Heart left ventricle (tissue), 16 donors: Measurements from ENCODE around the gene TJAP1. TPM values are rescaled to one million over a fixed set of nuclear protein-coding genes. Genes with fewer than 3 reads are reported as not detected.

Experiments used
- ATAC-seq, 4 donors: fragments of 200-7000 bp; cut with Tn5 transposase; one replicate each; pipeline ENCODE4 v1.9.1; 2020 to 2022; ENCODE audit warnings: moderate library complexity in 4 of 4, mild to moderate bottlenecking in 3 of 4, moderate number of reproducible peaks in 1 of 4
- DNase-seq, 5 donors: peaks; one replicate each; pipeline ENCODE4 v3.0.0-alpha.2; 2020
- H3K27ac ChIP-seq, 12 donors: fragments of 200-600 bp; sonication (generic) in 4 of 12; one replicate each; pipeline versions ENCODE4 v1.5.0 to v1.8.0; 2016 to 2022; ENCODE audit warnings: mild to moderate bottlenecking in 2 of 12
- H3K27me3 ChIP-seq, 9 donors: fragments of 200-600 bp; sonication (generic) in 2 of 9; one replicate each; pipeline versions ENCODE4 v1.5.1 to v1.8.0; 2016 to 2022; ENCODE audit warnings: mild to moderate bottlenecking in 3 of 9
- H3K36me3 ChIP-seq, 9 donors: fragments of 200-600 bp; sonication (generic) in 2 of 9; one replicate each; pipeline versions ENCODE4 v1.5.0 to v1.8.0; 2018 to 2022; ENCODE audit warnings: mild to moderate bottlenecking in 2 of 9
- H3K4me1 ChIP-seq, 12 donors: fragments of 200-600 bp; sonication (generic) in 4 of 12; one replicate each; pipeline versions ENCODE4 v1.5.0 to v1.8.0; 2016 to 2022; ENCODE audit warnings: mild to moderate bottlenecking in 3 of 12
- H3K4me3 ChIP-seq, 12 donors: fragments of 200-600 bp; sonication (generic) in 4 of 12; one replicate each; pipeline versions ENCODE4 v1.5.0 to v1.8.0; 2017 to 2022; ENCODE audit warnings: mild to moderate bottlenecking in 9 of 12, moderate library complexity in 4 of 12
- H3K9me3 ChIP-seq, 12 donors: fragments of 200-600 bp; sonication (generic) in 4 of 12; one replicate each; pipeline versions ENCODE4 v1.5.0 to v1.8.0; 2016 to 2022; ENCODE audit warnings: mild to moderate bottlenecking in 1 of 12
- POLR2A ChIP-seq, 2 donors: fragments of 450-650 bp; IDR thresholded peaks; one replicate each; pipeline ENCODE4 v1.6.1; 2017; ENCODE audit warnings: antibody characterized with exemption in 2 of 2, mild to moderate bottlenecking in 2 of 2, moderate library complexity in 2 of 2
- WGBS, 4 donors: extraction: QIAGEN DNeasy Blood & Tissue Kit in 2 of 4; methylation state at CpG; one replicate each; pipeline versions ENCODE4 v1.1.5 to v1.1.7; 2013 to 2018; 5-methylcytosine and 5-hydroxymethylcytosine counted together
- intact Hi-C, 10 donors: fragments of 100-400 bp; cut with DNase I; formaldehyde crosslinking; loops; one replicate each; pipeline versions ENCODE4 v1.11.1 to v1.14.2; 2022
- polyA plus RNA-seq, 2 donors: library from polyadenylated mRNA; stranded (reverse); fragments of 200-250 nt; gene quantifications; one replicate each; pipeline ENCODE4 v1.2.3, GENCODE V29; 2013
- total RNA-seq, 9 donors: library from RNA; depleted of rRNA in 2 of 9; stranded (reverse); fragments of >200 nt in 2 of 9; fragmentation: NEBNext Ultra II Directional in 3 of 9; extraction: Animal tissue kit (Norgen Biotek cat#: 25700) in 3 of 9; gene quantifications; one replicate each; pipeline versions ENCODE4 v1.1.0 to v1.2.4, GENCODE V29; 2016 to 2023
- TF ChIP-seq, protein P1 (sequence below), 12 donors: fragments of 200-600 bp; sonication (generic) in 4 of 12; IDR thresholded peaks; one replicate each; pipeline versions ENCODE4 v1.5.0 to v1.8.0; 2018 to 2022; ENCODE audit warnings: antibody characterized with exemption in 12 of 12, mild to moderate bottlenecking in 5 of 12
- donor health status: ischemic (EF 13 %, LVEDD 7.1; RV severe dilation, severe dysfunction).
- donor health status: healthy with polysubstance abuse.
- donor health status: DM: no; HTN: yes; CAD: no.
- donor health status: DM: no; HTN: no; CAD: no.
- donor health status: ischemic (EF 25% LVEDD 6.9; RV normal size, moderate dysfunction).
- donor health status: ischemic (EF 25% LVEDD 5.7; RV mildly dilated, moderate dysfunction).
- donor health status: healthy.
- donor health status: DM: yes; HTN: yes; CAD: no.
- donor health status: ischemic (EF 35%, LVEDD 5.7; RV mildly dilated, moderate dysfunction).
- donor health status: nonischemic (EF 11% LVEDD 7.7; RV severe dilation, severe dysfunction).
- donor health status: DM: yes; HTN: yes; CAD: no.
- donor health status: PGD.
- donor health status: ischemic (EF 29% LVEDD 5.4; RV normal size, mild dysfunction).
- donor health status: nonischemic (EF 23%, LVEDD 6.1; RV moderate dilation, normal function).

TJAP1 gene
- total and polyA plus RNA-seq, 11 donors, result 16.5 to 34.5 (median 18.7) TPM

DNA sequence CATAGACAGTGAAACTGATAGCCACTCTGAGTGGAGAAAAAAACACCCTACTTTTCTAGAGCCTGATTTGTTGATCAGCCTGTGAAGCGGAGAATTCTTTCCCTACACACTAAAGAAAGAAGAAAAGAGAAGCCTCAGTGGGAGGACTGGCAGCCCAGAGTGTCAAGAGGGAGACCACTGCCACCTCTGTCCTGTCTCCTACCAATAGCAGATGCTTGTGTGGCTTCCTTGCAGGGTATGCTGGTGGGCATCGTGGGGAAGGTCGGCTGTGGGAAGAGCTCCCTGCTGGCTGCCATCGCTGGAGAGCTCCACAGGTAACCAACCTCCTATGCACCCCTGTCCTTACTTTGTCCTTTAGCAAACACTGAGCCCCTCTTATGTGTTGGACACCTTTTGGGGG, 39.7 kb upstream of the TJAP1 start:
- intact Hi-C loops, result no loop called here
- H3K9me3 ChIP-seq, result no peaks in the 10 kb centered on the region
- H3K27me3 ChIP-seq, result no peaks in the 10 kb centered on the region
- WGBS, 4 donors, result 61 to 70% (median 65%) methylated on average over 3 to 4 of the region's 4 CpGs
- DNase-seq (no peak), ATAC-seq (no peak)
- H3K4me3 ChIP-seq, result no peak overlapping the region
- no peak for TF ChIP-seq POLR2A (IDR thresholded peaks at IDR 0.05)
- TF ChIP-seq, protein P1, sequence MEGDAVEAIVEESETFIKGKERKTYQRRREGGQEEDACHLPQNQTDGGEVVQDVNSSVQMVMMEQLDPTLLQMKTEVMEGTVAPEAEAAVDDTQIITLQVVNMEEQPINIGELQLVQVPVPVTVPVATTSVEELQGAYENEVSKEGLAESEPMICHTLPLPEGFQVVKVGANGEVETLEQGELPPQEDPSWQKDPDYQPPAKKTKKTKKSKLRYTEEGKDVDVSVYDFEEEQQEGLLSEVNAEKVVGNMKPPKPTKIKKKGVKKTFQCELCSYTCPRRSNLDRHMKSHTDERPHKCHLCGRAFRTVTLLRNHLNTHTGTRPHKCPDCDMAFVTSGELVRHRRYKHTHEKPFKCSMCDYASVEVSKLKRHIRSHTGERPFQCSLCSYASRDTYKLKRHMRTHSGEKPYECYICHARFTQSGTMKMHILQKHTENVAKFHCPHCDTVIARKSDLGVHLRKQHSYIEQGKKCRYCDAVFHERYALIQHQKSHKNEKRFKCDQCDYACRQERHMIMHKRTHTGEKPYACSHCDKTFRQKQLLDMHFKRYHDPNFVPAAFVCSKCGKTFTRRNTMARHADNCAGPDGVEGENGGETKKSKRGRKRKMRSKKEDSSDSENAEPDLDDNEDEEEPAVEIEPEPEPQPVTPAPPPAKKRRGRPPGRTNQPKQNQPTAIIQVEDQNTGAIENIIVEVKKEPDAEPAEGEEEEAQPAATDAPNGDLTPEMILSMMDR (IDR thresholded peaks at IDR 0.05), result no peak
- peaks cover 0 to 77% (median 41%) of the 10 kb centered on the region in 9 donors for H3K36me3 ChIP-seq
- H3K4me1 ChIP-seq, result peaks cover 0 to 35% (median 17%) of the 10 kb centered on the region in 12 donors
- H3K27ac ChIP-seq, result peak overlapping the region in 1 of 12 donors; percentile 63

DNA sequence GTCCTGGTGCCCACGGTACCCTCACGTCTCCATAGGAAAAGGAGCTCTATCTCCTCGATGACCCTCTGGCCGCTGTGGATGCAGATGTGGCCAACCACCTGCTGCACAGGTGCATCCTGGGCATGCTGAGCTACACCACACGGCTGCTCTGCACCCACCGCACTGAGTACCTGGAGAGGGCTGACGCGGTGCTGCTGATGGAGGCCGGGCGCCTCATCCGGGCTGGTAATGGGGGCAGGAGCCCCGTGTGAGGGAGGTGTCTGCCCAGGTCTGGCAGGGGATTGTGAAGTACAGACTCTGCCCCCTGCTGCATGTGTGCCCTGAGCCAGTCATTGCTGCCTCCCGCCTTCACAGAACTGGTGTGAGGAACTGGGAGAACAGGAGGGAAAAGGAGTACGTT, 34.4 kb upstream of the TJAP1 start:
- no peaks in the 10 kb centered on the region for H3K9me3 ChIP-seq
- ATAC-seq, result no peak
- no peak overlapping the region for H3K4me3 ChIP-seq
- WGBS, 4 donors, result 91 to 94% (median 93%) methylated on average over 13 to 14 of the region's 14 CpGs
- TF ChIP-seq, protein P1 (IDR thresholded peaks at IDR 0.05), result no peak
- TF ChIP-seq POLR2A (IDR thresholded peaks at IDR 0.05), result no peak
- H3K27ac ChIP-seq, result no peak overlapping the region
- intact Hi-C loops, result loop anchor here in 1 of 10 donors (10.0 kb wide), 1 partner anchor 58 kb away; no protein-coding TSS in a partner anchor
- no peak for DNase-seq
- no peaks in the 10 kb centered on the region for H3K27me3 ChIP-seq
- H3K36me3 ChIP-seq, result peaks cover 0 to 98% (median 84%) of the 10 kb centered on the region in 9 donors
- H3K4me1 ChIP-seq, result no peaks in the 10 kb centered on the region

DNA sequence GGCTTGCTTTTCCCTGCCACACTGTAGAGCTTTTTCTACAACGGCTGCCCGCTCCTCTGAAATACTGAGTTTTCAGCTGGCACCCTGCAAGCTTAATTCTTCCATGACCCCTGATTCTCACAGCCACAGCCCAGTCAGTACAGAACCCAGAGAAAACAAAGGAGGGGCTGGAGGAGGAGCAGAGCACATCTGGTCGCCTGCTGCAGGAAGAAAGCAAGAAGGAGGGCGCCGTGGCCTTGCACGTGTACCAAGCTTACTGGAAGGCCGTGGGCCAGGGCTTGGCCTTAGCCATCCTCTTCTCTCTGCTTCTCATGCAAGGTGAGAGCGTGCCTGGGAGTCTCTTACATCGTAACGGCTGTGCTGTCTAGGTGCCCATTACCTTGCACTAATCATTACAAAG, 33.3 kb upstream of the TJAP1 start:
- H3K4me3 ChIP-seq, result no peak overlapping the region
- H3K27ac ChIP-seq, result no peak overlapping the region
- intact Hi-C loops, result loop anchor here in 1 of 10 donors (10.0 kb wide), 1 partner anchor 59 kb away; no protein-coding TSS in a partner anchor
- 88 to 90% (median 89%) methylated on average over 7 to 10 of the region's 10 CpGs for WGBS, 4 donors
- H3K27me3 ChIP-seq, result no peaks in the 10 kb centered on the region
- peaks cover 0 to under 1% (median 0%) of the 10 kb centered on the region in 12 donors for H3K4me1 ChIP-seq
- peaks cover 0 to 98% (median 86%) of the 10 kb centered on the region in 9 donors for H3K36me3 ChIP-seq
- no peak for DNase-seq
- ATAC-seq, result no peak
- no peak for TF ChIP-seq POLR2A (IDR thresholded peaks at IDR 0.05)
- TF ChIP-seq, protein P1 (IDR thresholded peaks at IDR 0.05), result no peak
- H3K9me3 ChIP-seq, result no peaks in the 10 kb centered on the region

DNA sequence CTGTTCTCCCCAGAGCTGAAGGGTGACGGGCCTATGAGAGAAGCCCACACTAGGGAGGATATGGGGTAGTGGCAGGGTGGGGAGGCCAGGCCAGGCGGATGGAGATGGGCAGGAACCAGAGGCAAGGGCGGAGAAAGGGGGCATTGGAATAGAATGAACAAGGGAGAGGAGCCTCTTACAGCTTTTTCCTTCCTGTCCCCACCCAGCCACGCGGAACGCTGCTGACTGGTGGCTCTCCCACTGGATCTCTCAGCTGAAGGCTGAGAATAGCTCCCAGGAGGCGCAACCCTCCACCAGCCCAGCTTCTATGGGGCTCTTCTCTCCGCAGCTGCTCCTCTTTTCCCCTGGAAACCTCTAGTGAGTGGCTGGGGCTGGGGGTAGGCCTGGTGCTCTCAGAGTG, 32.8 kb upstream of the TJAP1 start:
- Histone ChIP-seq H3K27me3 (no peaks in the 10 kb centered on the region), H3K4me3 (no peak overlapping the region), H3K4me1 (peaks cover 0 to 5% (median 0%) of the 10 kb centered on the region in 12 donors), H3K27ac (no peak overlapping the region), H3K36me3 (peaks cover 0 to 98% (median 86%) of the 10 kb centered on the region in 9 donors), H3K9me3 (no peaks in the 10 kb centered on the region)
- ATAC-seq (no peak), DNase-seq (no peak)
- TF ChIP-seq POLR2A (IDR thresholded peaks at IDR 0.05), result no peak
- TF ChIP-seq, protein P1 (IDR thresholded peaks at IDR 0.05), result no peak
- intact Hi-C loops, result loop anchor here in 1 of 10 donors (10.0 kb wide), 1 partner anchor 60 kb away; no protein-coding TSS in a partner anchor
- 82 to 97% (median 84%) methylated on average over 8 of the region's 8 CpGs for WGBS, 4 donors
